ENCODE data around the gene APBA1.
"Not testable (repeated sequence)": the region's sequence is repeated elsewhere in the genome, so short reads cannot be mapped to it uniquely, and the experiment has no call there.

APBA1 gene

DNA sequence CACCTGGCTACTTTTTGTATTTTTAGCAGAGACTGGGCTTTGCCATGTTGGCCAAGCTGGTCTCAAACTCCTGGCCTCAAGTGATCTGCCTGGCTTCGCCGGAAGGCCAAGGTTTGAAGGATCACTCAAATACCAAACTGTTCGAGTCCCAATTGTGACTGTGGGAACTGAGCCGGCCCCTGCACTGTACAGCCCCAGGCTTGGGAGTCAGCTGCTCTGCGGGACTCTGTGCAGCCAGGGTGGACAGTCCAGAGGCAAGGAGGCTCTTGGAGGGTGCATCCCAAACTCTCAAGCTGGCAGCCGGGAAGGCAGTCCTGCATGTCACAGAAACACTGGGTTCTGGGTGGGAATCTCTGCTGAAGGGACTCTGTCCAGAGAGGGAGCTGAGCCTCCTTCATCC, 238.2 kb downstream of the APBA1 start:
- no peak for FAIRE-seq

DNA sequence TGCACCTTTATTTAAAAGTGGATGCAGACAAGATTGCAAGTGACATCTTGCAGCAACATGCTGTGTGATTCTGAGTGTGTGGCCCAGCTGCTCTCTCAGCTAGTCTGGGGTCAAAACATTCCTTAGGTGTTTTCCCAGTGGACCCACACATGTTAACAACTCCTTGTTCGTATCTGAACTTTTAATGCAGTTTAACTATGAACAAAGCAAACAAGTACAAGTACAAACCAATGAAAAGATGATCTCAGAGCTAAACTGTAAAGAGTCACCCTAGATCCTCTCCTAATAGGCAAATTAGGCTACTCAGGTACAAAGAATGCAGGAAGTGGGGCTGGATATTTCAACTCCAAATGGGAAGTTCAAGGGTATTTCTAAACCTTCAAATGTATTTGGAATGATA, 238.8 kb downstream of the APBA1 start:
- no peak for FAIRE-seq

DNA sequence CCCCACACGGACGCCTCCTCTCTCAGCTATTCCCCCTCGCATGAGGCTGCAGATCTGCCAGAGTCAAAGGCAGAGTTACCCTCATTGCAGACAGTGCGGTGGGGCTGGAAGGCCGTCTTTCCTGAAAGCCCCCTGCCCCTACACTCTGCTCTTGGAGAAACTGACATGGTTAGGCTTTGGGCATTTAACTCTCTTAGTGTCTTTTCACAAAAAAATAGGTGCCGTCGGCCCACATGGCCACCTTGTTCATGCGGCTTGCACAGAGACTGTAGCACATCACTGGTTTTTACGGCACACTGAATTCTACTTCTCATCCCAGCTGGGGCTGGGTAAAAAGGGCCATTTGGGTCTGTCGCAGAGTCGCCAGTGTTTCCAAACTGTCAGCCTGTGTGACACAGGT, 239.5 kb downstream of the APBA1 start:
- no peak for FAIRE-seq

DNA sequence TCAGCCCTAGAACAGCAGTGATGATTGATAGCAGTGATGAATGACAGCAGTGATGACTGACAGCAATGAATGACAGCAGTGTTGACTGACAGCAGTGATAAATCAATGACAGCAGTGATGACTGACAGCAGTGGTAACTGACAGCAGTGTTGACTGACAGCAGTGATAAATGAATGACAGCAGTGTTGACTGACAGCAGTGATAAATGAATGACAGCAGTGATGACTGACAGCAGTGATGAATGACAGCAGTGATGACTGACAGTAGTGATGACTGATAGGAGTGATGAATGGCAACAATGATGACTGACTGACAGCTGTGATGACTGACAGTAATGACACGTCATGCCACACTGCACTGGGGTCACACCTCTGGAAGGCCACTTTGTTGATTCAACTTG, 240.4 kb downstream of the APBA1 start:
- no peak for FAIRE-seq

DNA sequence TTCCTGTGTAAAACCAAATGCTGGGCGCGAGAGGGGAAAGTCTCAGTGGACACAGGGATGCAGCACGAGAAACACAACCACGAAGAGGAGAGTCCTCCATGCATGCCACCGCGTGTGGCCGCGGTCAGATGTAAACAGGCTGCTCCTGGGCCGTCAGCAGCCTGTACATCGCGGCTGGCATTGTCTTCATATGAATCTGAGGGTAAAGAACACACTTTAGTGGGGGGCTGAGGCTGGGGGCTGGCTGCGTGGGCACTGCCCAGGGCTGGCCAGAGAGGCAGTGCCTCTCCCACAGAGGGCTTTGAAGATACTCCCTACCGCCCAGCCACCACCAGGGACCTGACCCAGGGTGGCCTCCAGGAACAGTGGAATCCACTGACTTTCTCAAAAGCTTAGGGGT, 241.0 kb downstream of the APBA1 start:
- FAIRE-seq: no peak

DNA sequence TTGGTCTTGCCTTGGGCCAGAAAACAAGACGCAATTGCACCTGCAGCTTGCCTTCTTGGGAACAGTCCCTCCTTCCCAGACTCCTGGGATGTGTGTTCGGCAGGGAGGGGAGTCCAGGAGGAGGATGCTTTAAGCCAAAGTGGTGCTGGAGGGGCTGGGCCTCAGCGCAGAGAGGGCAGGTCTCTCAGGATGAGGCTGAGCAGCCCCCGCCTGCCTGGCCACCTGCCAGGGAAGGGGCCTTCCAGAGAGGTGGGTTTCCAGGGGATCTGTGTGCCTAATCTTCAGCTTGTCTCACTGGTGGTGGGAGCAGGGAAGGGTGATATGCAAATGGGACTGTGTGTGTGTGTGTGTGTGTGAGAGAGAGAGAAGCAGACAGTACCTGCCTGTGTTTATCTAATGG, 242.0 kb downstream of the APBA1 start:
- FAIRE-seq: no peak

DNA sequence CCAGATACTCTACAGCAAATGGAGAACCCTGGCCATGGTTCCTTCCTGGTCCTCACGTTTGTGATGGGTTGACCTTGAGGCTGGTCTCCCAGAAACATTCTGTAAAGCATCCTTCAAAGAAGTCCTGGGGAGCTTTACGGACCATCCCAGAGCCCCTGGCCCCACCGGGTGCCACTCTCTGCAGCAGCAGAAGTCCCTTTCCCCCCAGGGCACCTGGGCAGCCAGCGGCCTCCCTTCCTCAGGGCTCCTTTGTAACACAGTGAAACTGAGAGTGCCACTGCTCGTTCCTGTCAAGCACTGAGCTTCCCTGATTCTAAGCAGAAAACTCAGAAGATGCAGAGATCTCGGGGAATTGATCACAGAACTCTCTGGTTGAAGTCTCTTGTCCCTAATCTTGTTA, 242.9 kb downstream of the APBA1 start:
- no peak for FAIRE-seq

DNA sequence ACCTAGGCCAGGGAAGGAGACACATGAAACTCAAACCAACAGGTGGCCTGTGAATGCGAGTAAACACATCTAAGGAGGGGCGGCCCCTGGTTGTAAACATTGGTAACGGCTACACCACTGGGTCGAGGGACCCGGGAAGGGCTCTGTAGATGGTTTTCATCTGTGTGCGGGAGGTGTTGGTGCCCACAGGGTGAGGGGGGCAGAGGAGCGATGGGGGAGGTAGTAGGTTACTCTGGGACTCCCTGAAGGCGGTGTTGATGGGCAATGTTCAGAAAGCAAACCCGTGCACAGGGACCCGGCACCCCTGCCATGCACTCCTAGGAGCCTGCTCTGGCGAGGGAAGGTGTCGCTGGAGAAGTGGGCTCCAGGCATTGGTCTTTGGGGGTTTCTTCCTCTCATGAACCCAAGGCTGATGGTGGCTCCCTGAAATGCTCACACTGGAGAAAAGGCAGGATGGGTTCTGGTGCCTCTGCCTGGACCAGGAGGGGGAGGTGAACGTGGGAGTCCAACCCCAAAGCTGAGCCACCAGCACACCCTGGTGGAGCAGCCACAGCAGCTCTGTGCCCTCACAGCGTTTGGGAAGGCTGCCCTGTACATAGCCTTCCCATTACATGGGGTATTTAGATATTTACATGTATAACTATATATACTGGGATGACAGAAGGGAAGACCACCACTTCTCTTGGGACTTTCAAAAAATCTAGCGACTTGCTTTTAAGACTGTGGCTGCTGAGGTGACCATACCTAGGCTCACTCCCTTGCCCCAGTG, 244.0 kb downstream of the APBA1 start:
- no peak for FAIRE-seq

DNA sequence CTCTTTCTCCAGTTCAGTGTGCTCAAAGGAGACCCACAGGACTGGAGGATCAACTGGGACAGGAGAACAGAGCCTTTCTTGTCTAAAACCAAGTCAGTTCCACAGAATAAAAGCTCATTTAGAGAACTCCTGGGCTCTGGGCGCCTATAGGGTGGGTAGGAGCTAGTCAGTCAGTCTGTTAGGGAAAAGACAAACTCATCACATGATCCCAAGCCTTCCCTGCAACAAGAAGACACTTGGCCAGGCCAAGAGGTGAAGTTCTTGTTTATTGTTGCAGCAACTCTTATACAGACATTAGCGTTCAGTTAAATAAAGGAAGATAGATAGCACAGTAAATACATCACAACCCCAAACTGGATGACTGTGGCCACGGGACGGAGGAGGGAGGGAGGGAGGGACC, 244.9 kb downstream of the APBA1 start:
- FAIRE-seq: no peak

DNA sequence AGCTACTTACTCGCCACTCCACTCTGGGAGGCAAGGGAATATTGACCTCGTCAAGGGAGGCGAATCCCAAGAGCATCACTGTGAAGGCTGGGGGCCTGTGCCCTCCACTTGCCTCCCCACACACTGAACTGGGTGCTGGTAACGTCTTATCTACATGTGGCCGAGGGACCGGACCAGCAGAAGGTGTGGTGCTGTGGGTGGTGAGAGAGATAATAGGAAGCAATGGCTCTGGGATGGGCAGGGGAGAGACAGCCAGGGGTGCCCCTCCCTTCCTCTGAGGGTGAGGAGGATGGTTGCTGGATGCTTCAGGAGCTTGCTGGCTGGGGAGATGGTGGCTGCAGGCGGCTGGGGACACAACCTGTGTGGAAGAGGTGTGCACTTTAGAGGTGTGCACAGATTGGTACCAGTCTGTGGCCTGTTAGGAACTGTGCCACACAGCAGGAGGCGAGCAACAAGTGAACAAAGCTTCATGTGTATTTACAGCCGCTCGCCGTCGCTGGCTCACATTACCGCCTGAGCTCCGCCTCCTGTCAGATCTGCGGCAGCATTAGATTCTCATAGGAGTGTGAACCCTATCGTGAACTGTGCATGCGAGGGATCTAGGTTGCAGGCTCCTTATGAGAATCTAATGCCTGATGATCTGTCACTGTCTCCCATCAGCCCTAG, 246.9 kb downstream of the APBA1 start:
- no peak for FAIRE-seq

DNA sequence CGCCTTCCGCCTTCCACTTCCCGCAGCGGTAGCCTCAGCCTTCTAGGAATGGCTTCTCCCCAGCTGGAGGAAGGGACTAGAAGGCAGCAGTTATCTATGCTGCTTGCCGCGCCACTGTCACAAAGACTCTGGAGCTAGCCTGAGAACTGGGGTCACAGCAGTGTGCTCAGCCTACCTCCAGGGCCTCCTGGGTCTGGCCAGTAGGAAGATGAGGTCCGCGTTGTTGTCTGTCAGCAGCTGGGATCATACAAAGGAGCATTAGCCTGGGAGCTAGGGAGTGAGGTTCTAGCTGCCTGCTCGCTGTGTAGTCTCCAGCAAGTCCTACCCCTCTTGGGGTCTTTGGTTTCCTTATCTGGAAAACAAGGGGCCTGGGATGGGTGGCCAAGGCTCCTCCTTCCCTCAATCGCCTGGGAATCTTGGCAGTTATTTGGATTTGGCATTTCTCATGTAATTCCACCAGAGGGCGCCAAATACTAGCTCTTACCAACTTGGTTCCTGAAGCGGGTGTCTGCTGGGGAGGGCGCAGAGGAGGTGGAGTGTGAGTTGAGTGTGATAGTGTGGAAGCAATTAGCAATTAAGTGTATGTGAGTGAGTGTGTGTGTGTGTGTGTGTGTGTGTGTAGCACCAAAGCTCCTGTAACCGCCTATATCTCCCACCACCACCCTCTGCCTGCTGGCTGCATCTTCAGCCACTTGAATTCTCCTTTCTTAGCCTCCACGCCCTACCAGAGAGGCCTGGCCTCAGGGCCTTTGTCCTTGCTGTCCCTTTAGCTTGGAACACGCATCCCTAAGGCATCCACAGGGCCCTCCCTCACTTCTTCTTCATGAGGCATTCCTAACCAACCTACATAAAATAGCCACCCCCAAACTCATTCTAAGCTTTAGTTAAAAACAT, 250.0 kb downstream of the APBA1 start:
- no peak for FAIRE-seq

DNA sequence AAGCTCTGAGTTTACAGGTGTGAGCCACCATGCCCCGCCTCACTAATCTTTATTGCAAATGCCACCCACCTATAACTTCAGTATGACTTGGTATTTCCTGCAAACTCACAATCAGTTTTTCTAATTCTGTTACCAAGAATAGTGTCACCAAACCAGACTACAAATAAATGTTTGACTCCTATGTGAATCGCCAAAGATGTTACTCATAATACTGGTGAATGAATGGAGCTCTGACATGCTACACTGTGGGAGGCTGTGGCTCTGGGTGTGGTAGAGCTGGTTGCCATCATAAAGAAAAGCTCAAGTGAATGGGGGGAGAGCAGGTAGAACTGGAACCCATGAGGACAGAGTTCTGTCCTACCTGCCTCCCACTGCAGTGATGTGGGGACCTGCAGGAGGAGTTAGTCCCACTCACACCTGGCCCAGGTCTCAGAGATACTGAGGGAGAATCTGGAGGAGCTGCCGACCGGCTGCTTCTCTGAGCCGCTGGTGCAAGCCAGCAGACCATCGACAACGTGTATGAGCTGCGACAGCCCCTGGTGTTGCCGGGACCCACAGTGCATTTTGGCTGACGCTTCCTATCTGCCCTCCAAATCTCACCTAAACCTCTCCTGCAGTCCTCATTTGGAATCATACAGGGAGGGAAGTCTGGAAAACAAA, 251.4 kb downstream of the APBA1 start:
- FAIRE-seq: no peak

DNA sequence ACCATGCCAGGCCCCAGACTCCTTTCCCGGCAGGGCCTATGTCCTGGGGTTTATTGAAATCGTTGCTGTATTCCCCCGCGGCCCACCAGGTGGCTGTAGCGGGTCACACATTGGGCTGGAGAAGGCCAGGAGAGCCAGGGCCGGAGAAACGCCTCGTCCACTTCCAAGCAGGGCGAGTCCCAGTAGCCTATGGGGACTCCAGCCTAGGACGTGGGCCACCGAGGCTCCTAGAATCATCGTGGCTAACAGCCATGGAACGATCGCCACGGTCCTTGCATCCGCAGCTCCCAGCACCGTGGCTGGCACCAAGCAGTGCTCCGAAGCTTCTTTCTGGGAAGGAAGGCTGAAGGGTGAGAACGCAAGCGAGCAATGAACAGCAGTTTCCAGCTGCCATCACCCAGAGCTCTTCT, 259.4 kb downstream of the APBA1 start:
- no peak for FAIRE-seq

DNA sequence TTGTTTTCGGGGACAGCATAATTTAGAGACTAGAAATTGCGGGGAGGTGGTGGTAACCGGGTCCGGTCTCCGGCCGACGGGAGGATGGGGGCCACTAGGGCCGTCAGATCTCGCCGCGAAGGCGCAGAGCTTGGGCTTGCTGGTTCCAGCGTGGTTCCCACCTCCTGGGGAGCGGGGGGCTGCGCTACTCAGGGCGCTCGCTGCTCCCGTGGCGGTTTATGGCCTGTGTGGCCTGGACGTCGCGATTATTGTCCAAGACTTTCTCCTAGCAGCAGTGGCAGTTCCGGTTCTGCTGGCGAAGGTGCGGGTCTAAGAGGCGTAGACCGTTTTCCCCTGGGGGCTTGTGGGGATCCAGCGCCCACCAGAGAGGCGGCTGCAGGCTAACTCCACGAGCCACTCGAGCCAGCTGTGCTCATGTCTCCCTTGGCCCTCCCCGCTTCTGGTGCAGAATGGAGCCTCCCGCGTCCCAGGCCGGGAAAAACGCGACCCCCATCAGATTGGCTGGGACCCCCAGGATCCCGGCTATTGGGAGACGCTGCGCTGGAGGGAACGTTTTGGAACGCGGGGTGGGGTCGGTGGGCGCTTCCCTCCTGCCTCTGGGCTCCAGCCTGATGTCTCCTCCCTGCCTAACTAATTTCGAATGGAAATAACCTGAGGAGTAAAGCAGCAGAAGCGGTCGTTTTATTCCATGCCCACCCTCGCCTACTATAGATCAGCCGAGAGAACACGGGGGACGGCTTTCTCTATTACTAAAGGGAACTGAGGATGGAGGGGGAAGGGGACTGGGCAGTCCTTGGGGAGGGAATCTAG, 260.0 kb downstream of the APBA1 start:
- FAIRE-seq: no peak

DNA sequence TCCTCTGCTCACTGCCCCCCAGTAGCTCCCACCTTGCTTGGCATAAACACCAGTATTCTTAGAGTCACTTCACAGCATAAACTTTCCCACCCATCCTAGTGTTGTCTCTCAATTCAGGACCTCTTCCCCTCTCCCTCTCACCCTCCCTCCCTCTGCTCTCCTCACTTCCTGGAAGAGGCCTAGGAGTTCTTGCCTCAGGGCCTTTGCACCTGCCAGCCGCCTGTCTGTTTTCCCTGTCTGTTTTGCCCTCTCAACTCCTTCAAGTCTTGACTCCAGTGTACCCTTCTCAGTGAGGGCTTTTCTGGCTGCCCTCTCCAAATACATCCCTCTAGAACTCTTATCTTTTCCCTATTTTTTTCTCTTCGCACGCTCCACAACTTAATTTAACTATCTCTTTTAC, 260.9 kb downstream of the APBA1 start:
- no peak for FAIRE-seq

DNA sequence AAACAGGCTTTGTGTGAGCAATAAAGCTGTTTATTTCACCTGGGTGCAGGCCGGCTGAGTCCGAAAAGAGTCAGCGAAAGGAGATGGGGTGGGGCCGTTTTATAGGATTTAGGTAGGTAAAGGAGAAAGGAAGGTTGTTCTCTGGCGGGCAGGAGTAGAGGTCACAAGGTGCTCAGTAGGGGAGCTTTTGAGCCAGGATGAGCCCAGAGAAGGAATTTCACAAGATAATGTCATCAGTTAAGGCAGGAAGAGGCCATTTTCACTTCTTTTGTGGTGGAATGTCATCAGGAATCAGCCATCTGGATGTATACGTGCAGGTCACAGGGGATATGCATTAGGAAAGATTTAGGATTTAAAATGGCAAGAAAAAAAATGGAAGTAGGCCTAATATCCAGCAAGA, 262.2 kb downstream of the APBA1 start:
- not testable (repeated sequence) for FAIRE-seq

DNA sequence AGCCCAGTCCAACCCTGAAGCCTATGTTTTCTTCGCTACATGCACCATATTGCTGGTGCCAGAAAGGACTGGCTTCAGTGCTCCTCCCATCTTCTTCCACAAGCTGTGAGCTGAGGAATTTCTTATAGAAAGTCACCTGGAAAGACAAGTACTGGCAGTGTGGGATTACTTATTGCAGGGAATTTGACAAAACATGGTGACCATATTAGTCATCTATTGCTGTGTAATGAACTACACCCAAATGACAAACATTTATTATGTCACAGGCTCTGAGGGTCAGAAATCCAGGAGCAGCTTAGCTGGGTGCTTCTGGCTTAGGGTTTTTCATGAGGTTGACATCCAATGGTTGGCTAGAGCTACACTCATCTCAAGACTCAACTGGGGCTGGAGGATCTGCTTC, 271.7 kb downstream of the APBA1 start:
- no peak for FAIRE-seq

DNA sequence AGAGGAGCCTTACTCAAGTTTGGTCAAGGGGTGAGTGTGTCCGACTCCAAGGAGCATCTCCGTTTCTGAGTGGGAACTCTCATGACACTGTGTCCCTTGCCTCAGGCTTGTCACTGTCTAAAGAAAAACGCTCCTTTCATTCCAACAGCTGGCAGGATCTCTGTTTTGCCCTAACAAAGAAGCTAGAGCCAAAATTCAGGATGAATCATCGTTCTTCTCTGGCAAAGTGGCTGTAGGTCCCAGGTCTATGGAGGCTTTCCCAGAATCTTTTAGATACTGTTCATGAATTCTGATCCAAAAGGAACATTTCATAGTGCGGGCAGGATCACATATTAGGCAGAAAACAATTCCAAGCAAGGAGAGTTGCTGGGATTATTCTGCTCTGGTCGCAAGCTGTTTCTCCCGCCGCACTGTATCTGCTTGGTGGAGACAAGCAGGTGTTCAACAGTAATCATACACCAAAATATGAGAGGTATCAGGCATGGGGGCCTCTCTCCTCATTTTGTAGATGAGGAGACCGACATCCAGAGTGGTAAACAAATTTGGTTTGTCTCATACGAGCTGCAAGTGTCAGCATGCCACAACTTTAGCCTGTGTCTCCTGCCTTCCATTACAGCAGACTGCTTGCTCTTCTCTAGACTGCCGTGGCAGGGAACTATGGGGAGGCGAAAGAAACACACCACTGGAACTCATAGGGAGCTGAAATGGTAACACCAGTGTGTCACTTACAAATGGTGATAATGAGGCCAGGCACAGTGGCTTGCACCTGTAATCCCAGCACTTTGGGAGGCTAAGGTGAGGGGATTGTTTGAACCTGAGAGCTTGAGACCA, 274.6 kb downstream of the APBA1 start:
- FAIRE-seq: no peak

DNA sequence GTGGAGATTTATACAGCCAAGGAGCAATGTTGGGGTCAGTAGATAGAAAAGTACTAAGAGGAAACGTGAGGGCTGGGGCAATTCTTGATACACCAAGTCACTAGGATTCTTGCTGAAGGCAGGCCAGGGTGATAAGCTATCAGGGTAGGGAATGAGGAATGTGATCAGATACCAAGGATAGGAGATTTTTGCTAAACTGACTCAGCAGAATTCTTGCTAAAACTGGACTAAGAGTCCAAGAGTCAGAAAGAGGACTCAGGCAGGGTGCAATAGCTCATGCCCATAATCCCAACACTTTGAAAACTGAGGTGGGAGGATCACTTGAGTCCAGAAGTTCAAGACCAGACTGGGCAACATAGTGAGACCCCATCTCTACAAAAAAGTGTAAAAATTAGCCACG, 275.4 kb downstream of the APBA1 start:
- no peak for FAIRE-seq

DNA sequence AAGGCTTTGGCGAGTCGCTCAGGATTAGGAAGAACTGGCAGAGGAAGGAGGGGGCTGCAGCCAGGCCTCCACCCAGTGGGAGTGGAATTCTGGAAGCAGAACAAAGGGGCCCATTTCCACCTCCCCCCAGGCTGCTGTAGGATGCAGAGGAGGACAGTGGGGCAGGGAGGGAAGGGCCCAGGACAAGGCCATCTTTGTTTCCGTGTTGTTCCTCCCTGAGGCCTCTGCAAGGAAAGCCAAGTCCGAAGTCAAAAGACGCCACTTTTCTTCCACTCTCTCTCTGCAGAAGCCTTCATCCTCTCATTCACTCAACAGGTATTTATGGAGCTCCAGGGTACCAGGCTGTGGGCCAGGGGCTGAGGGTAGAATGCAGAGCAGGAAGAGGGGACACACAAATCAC, 276.5 kb downstream of the APBA1 start:
- no peak for FAIRE-seq

DNA sequence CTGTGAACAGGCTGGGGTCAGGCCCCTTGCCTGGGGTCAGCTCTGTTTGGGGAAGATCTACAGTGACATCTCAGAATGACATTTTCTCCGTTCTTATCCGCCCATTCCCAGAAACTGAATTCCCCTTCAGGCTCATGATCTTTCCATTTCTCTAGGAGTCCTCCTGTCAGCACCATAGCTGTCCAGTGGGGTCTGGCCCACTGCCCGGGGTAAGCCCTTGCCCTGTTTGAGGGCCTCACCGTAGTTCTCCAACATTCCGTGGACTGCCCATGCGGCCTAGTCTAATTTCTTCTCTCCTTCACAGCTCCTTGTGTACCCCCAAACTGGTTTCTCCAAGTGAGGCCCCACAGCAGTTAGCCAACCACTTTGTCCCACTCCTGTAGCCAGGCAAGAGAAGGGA, 278.7 kb downstream of the APBA1 start:
- no peak for FAIRE-seq

All from A204.1 (cell line).